ENCODE measurements around the gene CRB3. TPM values are rescaled to one million over a fixed set of nuclear protein-coding genes. Genes with fewer than 3 reads are reported as not detected.

The CRB3 gene
- polyA plus RNA-seq, 6 donors from 2014 or later = 0.88 to 1.6 TPM; not detected in 4

GRCh38 chr19:6443986-6444385 lies 20.1 kb upstream of the CRB3 start:
- Mint-ChIP-seq H3K36me3 (peaks cover 7 to 10% of the 10 kb centered on the region in 2 donors), H3K27me3 (no peaks in the 10 kb centered on the region), H3K4me3 (no peak overlapping the region), H3K4me1 (peaks cover 0 to 3% (median 0%) of the 10 kb centered on the region in 3 donors), H3K9me3 (peaks cover 0 to 5% (median 1%) of the 10 kb centered on the region in 7 donors), H3K27ac (no peak overlapping the region)
- DNase-seq (no peak), ATAC-seq (ENCODE audit: low read depth in 2 of 2) (no peak)

GRCh38 chr19:6446452-6446851 lies 17.6 kb upstream of the CRB3 start:
- H3K4me3 Mint-ChIP-seq = no peak overlapping the region
- peaks cover 0 to 6% (median 0%) of the 10 kb centered on the region in 3 donors for H3K27me3 Mint-ChIP-seq
- H3K36me3 Mint-ChIP-seq = peaks cover 7 to 10% of the 10 kb centered on the region in 2 donors
- ATAC-seq (ENCODE audit: low read depth in 2 of 2) (no peak), DNase-seq (no peak)
- peak overlapping the region in 2 of 6 donors; percentile 60 to 77 for H3K27ac Mint-ChIP-seq
- no peaks in the 10 kb centered on the region for H3K4me1 Mint-ChIP-seq
- peaks cover 0 to 5% (median 1%) of the 10 kb centered on the region in 7 donors for H3K9me3 Mint-ChIP-seq

GRCh38 chr19:6448045-6448444 lies 16.0 kb upstream of the CRB3 start:
- DNase-seq (no peak), ATAC-seq (ENCODE audit: low read depth in 2 of 2) (no peak)
- H3K36me3 Mint-ChIP-seq = peaks cover 10 to 12% of the 10 kb centered on the region in 2 donors
- H3K4me1 Mint-ChIP-seq = no peaks in the 10 kb centered on the region
- peak overlapping the region in 1 of 6 donors; percentile 9 for H3K27ac Mint-ChIP-seq
- peaks cover 0 to 5% (median 4%) of the 10 kb centered on the region in 7 donors for H3K9me3 Mint-ChIP-seq
- no peak overlapping the region for H3K4me3 Mint-ChIP-seq
- H3K27me3 Mint-ChIP-seq = peaks cover 0 to 6% (median 0%) of the 10 kb centered on the region in 3 donors

GRCh38 chr19:6450166-6450565 lies 13.9 kb upstream of the CRB3 start:
- Mint-ChIP-seq H3K4me3 (peak overlapping the region in 1 of 8 donors; percentile 9), H3K4me1 (no peaks in the 10 kb centered on the region), H3K9me3 (peaks cover 1 to 19% (median 7%) of the 10 kb centered on the region in 7 donors), H3K36me3 (peaks cover 18 to 19% of the 10 kb centered on the region in 2 donors), H3K27ac (no peak overlapping the region), H3K27me3 (peaks cover 0 to 6% (median 0%) of the 10 kb centered on the region in 3 donors)
- DNase-seq (no peak), ATAC-seq (ENCODE audit: low read depth in 2 of 2) (no peak)

- H3K27me3 Mint-ChIP-seq = peaks cover 0 to 6% (median 0%) of the 10 kb centered on the region in 3 donors
- DNase-seq (no peak), ATAC-seq (ENCODE audit: low read depth in 2 of 2) (no peak)
- H3K36me3 Mint-ChIP-seq = peaks cover 9 to 14% of the 10 kb centered on the region in 2 donors
- H3K4me1 Mint-ChIP-seq = no peaks in the 10 kb centered on the region
- peaks cover 0 to 19% (median 7%) of the 10 kb centered on the region in 7 donors for H3K9me3 Mint-ChIP-seq
- H3K27ac Mint-ChIP-seq = peak overlapping the region in 1 of 6 donors; percentile 26
- H3K4me3 Mint-ChIP-seq = no peak overlapping the region
Observed at GRCh38 chr19:6451583-6452222, 12.4 kb upstream of the CRB3 start.

GRCh38 chr19:6452223-6452614 lies 11.9 kb upstream of the CRB3 start:
- H3K4me1 Mint-ChIP-seq = no peaks in the 10 kb centered on the region
- peaks cover 0 to 6% (median 0%) of the 10 kb centered on the region in 3 donors for H3K27me3 Mint-ChIP-seq
- H3K4me3 Mint-ChIP-seq = no peak overlapping the region
- ATAC-seq (ENCODE audit: low read depth in 2 of 2) (no peak), DNase-seq (no peak)
- H3K9me3 Mint-ChIP-seq = peaks cover 0 to 19% (median 7%) of the 10 kb centered on the region in 7 donors
- H3K36me3 Mint-ChIP-seq = peaks cover 8 to 11% of the 10 kb centered on the region in 2 donors
- H3K27ac Mint-ChIP-seq = no peak overlapping the region

GRCh38 chr19:6452899-6453298 lies 11.2 kb upstream of the CRB3 start:
- H3K27me3 Mint-ChIP-seq = peaks cover 0 to 6% (median 0%) of the 10 kb centered on the region in 3 donors
- no peak for DNase-seq
- H3K4me1 Mint-ChIP-seq = peaks cover 0 to 3% (median 0%) of the 10 kb centered on the region in 3 donors
- H3K4me3 Mint-ChIP-seq = no peak overlapping the region
- H3K27ac Mint-ChIP-seq = no peak overlapping the region
- ATAC-seq (ENCODE audit: low read depth in 2 of 2) = no peak
- peaks cover 8 to 11% of the 10 kb centered on the region in 2 donors for H3K36me3 Mint-ChIP-seq
- H3K9me3 Mint-ChIP-seq = peaks cover 0 to 19% (median 7%) of the 10 kb centered on the region in 7 donors

GRCh38 chr19:6453951-6454565 lies 10.0 kb upstream of the CRB3 start:
- Mint-ChIP-seq H3K4me1 (peaks cover 6 to 15% (median 9%) of the 10 kb centered on the region in 3 donors), H3K36me3 (peaks cover 8 to 11% of the 10 kb centered on the region in 2 donors), H3K4me3 (no peak overlapping the region), H3K9me3 (peaks cover 0 to 19% (median 7%) of the 10 kb centered on the region in 7 donors), H3K27me3 (peaks cover 0 to 6% (median 0%) of the 10 kb centered on the region in 3 donors), H3K27ac (no peak overlapping the region)
- DNase-seq = no peak
- no peak for ATAC-seq (ENCODE audit: low read depth in 2 of 2)

GRCh38 chr19:6455924-6456323 lies 8.1 kb upstream of the CRB3 start:
- Mint-ChIP-seq H3K27ac (no peak overlapping the region), H3K27me3 (no peaks in the 10 kb centered on the region), H3K9me3 (peaks cover 0 to 19% (median 7%) of the 10 kb centered on the region in 7 donors), H3K36me3 (peaks cover 8 to 11% of the 10 kb centered on the region in 2 donors), H3K4me1 (peaks cover 12 to 27% (median 18%) of the 10 kb centered on the region in 3 donors), H3K4me3 (no peak overlapping the region)
- DNase-seq (no peak), ATAC-seq (ENCODE audit: low read depth in 2 of 2) (no peak)

GRCh38 chr19:6457958-6458694 lies 5.9 kb upstream of the CRB3 start:
- Mint-ChIP-seq H3K4me1 (peaks cover 14 to 27% (median 18%) of the 10 kb centered on the region in 3 donors), H3K4me3 (peak overlapping the region; percentile 25 to 93 (median 88)), H3K27ac (peak overlapping the region in 2 of 6 donors; percentile 77 to 92)

GRCh38 chr19:6458695-6459261 lies 5.3 kb upstream of the CRB3 start:
- no peaks in the 10 kb centered on the region for H3K27me3 Mint-ChIP-seq
- peak overlapping the region in 3 of 6 donors; percentile 47 to 92 (median 77) for H3K27ac Mint-ChIP-seq
- H3K9me3 Mint-ChIP-seq = peaks cover 0 to 10% (median 3%) of the 10 kb centered on the region in 7 donors
- no peak for ATAC-seq (ENCODE audit: low read depth in 2 of 2)
- H3K36me3 Mint-ChIP-seq = peaks cover 3 to 5% of the 10 kb centered on the region in 2 donors
- H3K4me3 Mint-ChIP-seq = peak overlapping the region; percentile 72 to 93 (median 88)
- no peak for DNase-seq
- peaks cover 14 to 28% (median 18%) of the 10 kb centered on the region in 3 donors for H3K4me1 Mint-ChIP-seq

More at GRCh38 chr19:6457958-6458694, 5.9 kb upstream of the CRB3 start:
- H3K9me3 Mint-ChIP-seq = peaks cover 0 to 13% (median 7%) of the 10 kb centered on the region in 7 donors
- no peaks in the 10 kb centered on the region for H3K27me3 Mint-ChIP-seq
- ATAC-seq (ENCODE audit: low read depth in 2 of 2) (no peak), DNase-seq (no peak)
- H3K36me3 Mint-ChIP-seq = peaks cover 6 to 8% of the 10 kb centered on the region in 2 donors

- Mint-ChIP-seq H3K27me3 (peaks cover 0 to 6% (median under 1%) of the 10 kb centered on the region in 3 donors), H3K9me3 (peaks cover 0 to 6% (median 0%) of the 10 kb centered on the region in 7 donors), H3K4me1 (peaks cover 17 to 33% (median 22%) of the 10 kb centered on the region in 3 donors), H3K36me3 (no peaks in the 10 kb centered on the region), H3K27ac (peak within 1 kb of the TSS; percentile 35 to 94 (median 92)), H3K4me3 (peak within 1 kb of the TSS; percentile 91 to 99 (median 94))
- ATAC-seq (ENCODE audit: low read depth in 2 of 2) (peak; percentile 12 to 16), DNase-seq (peak; percentile 32)
Observed at GRCh38 chr19:6459262-6460098, 4.6 kb upstream of the CRB3 start, which contains the start of gene SLC25A23. Gene SLC25A23, minus strand, starts transcription at chr19:6459792. Its CDS starts 164 bp downstream, at chr19:6459628.

Measured in naive B cell (primary cell).